ENCODE results near the gene PRKG2. TPM values are rescaled to one million over a fixed set of nuclear protein-coding genes. Genes with fewer than 3 reads are reported as not detected.

PRKG2 gene
- total and polyA plus RNA-seq, 10 of the 15 experiments (the other 5 are each of a cell fraction or from before 2014, with no cell fraction given): not detected

GRCh38 chr4:81084029-81084428 is 131.0 kb downstream of the PRKG2 start:
- Histone ChIP-seq H3K4me1 (ENCODE audit: control insufficient read depth, insufficient read depth, low read length) (no peaks in the 10 kb centered on the region), H3K4me3 (no peak overlapping the region), H3K79me2 (ENCODE audit: control insufficient read depth, insufficient read depth, low read length) (no peaks in the 10 kb centered on the region), H2AFZ (ENCODE audit: control insufficient read depth, low read depth, low read length) (no peak overlapping the region), H3K9me3 (replicated peaks; ENCODE audit: control insufficient read depth, insufficient read depth, low read length) (no peaks in the 10 kb centered on the region), H3K36me3 (ENCODE audit: control insufficient read depth in 2 of 2, insufficient read depth in 2 of 2, low read length in 1 of 2) (no peaks in the 10 kb centered on the region), H3K4me2 (ENCODE audit: control insufficient read depth, insufficient read depth) (no peak overlapping the region), H3K27me3 (replicated peaks in 1 of 2; ENCODE audit: control insufficient read depth in 2 of 2, insufficient read depth in 2 of 2, low read length in 1 of 2) (no peaks in the 10 kb centered on the region), H3K9ac (ENCODE audit: control insufficient read depth, insufficient read depth, low read length) (no peak overlapping the region), H3K27ac (ENCODE audit: control insufficient read depth, insufficient read depth) (no peak overlapping the region), H4K20me1 (ENCODE audit: control insufficient read depth, insufficient read depth) (no peaks in the 10 kb centered on the region)
- SMC1A ChIA-PET (ENCODE audit: uncharacterized antibody, unreplicated experiment): interaction anchor here (1.5 kb wide), 1 partner anchor 11 kb away, joined by 4 read pairs; no protein-coding TSS in a partner anchor
- intact Hi-C loops (cut with micrococcal nuclease; ENCODE audit: unreplicated experiment) (no loop called here), in situ Hi-C loops (cut with MboI) (no loop called here)
- no peak for ATAC-seq
- no TSS peak for BruUV-seq (replicated peaks)
- RAD21 ChIA-PET (ENCODE audit: unreplicated experiment): interaction anchor here (0.5 kb wide), 1 partner anchor 611 kb away, joined by 3 read pairs; no protein-coding TSS in a partner anchor
- no peak for FAIRE-seq
- POLR2A ChIA-PET: no interaction called here
- no peak for DNase-seq (ENCODE audit: low read depth, low spot score)
- CTCF ChIA-PET: interaction anchor here (1.3 to 2.2 kb wide), 2 partner anchors 14 to 176 kb away, joined by 4 to 9 read pairs; no protein-coding TSS in a partner anchor
- no peak for TF ChIP-seq NFXL1 (IDR thresholded peaks at IDR 0.05; ENCODE audit: borderline replicate concordance)
- no peak for TF ChIP-seq ZZZ3 (IDR thresholded peaks at IDR 0.05; ENCODE audit: control insufficient read depth, insufficient read length, low read depth)
- no peak for TF ChIP-seq TBL1XR1 (IDR thresholded peaks at IDR 0.05; ENCODE audit: low read depth, low read length)
- TF ChIP-seq PBX3 (IDR thresholded peaks at IDR 0.05; ENCODE audit: insufficient replicate concordance, low read depth, low read length): no peak
- TF ChIP-seq ELK1 (IDR thresholded peaks at IDR 0.05; ENCODE audit: low read depth, low read length): no peak
- no peak for TF ChIP-seq HSF1 (IDR thresholded peaks at IDR 0.05; ENCODE audit: low read depth, low read length)
- TF ChIP-seq NBN (IDR thresholded peaks at IDR 0.05): no peak
- TF ChIP-seq SUPT20H (IDR thresholded peaks at IDR 0.05; ENCODE audit: borderline replicate concordance, control insufficient read depth, low read depth, low read length): no peak
- TF ChIP-seq KDM1A (IDR thresholded peaks at IDR 0.05; ENCODE audit: borderline replicate concordance): no peak
- TF ChIP-seq IRF3 (IDR thresholded peaks at IDR 0.05): no peak
